T-helper 1 cell treated with Interleukin-12 subunit alpha and Interleukin-12 subunit beta and Interleukin-4 antibody, amounts not matched to agents 30 μg/mL and 1 μg/mL, for 36 hours (primary cell): ENCODE data around the gene TUBGCP6.
"Not testable (repeated sequence)": the region's sequence is repeated elsewhere in the genome, so short reads cannot be mapped to it uniquely, and the experiment has no call there.

ENCODE experiments used
- H3K27ac Mint-ChIP-seq: one replicate; pipeline ENCODE4 v1.8.0; 2021; ENCODE audit warnings: mild to moderate bottlenecking, mixed read lengths
- H3K27me3 Mint-ChIP-seq: one replicate; pipeline ENCODE4 v1.8.0; 2021; ENCODE audit warnings: low read depth, mixed read lengths
- H3K36me3 Mint-ChIP-seq: one replicate; pipeline ENCODE4 v1.8.0; 2021; ENCODE audit warnings: low read depth, mixed read lengths
- H3K4me1 Mint-ChIP-seq: one replicate; pipeline ENCODE4 v1.8.0; 2021; ENCODE audit warnings: low read depth, mixed read lengths
- H3K4me3 Mint-ChIP-seq: one replicate; pipeline ENCODE4 v1.8.0; 2021; ENCODE audit warnings: mild to moderate bottlenecking, moderate library complexity, mixed read lengths
- H3K9me3 Mint-ChIP-seq: one replicate; pipeline ENCODE4 v1.8.0; 2021; ENCODE audit warnings: mixed read lengths

TUBGCP6 gene

GRCh38 chr22:50170453-50171318 is 74.1 kb downstream of the TUBGCP6 start, which contains the start of gene PANX2:
TSS of gene PANX2 (plus strand) at chr22:50170731. CDS start at chr22:50170731, 0 bp downstream.
- Mint-ChIP-seq H3K9me3 (no peaks in the 10 kb centered on the region), H3K27me3 (peaks cover 46% of the 10 kb centered on the region), H3K36me3 (peaks cover 2% of the 10 kb centered on the region), H3K4me3 (peak within 1 kb of the TSS; percentile 71), H3K4me1 (no peaks in the 10 kb centered on the region), H3K27ac (no peak within 1 kb of the TSS)

GRCh38 chr22:50169774-50170341 is 75.0 kb downstream of the TUBGCP6 start:
- Mint-ChIP-seq H3K27me3 (peaks cover 50% of the 10 kb centered on the region), H3K27ac (no peak overlapping the region), H3K4me3 (peak overlapping the region; percentile 57), H3K4me1 (no peaks in the 10 kb centered on the region), H3K36me3 (peaks cover 2% of the 10 kb centered on the region), H3K9me3 (no peaks in the 10 kb centered on the region)

GRCh38 chr22:50169181-50169759 is 75.6 kb downstream of the TUBGCP6 start:
- H3K36me3 Mint-ChIP-seq = peaks cover 2% of the 10 kb centered on the region
- H3K27me3 Mint-ChIP-seq = peaks cover 50% of the 10 kb centered on the region
- peak overlapping the region; percentile 57 for H3K4me3 Mint-ChIP-seq
- H3K27ac Mint-ChIP-seq = no peak overlapping the region
- H3K4me1 Mint-ChIP-seq = no peaks in the 10 kb centered on the region
- no peaks in the 10 kb centered on the region for H3K9me3 Mint-ChIP-seq

- H3K36me3 Mint-ChIP-seq, H3K4me1 Mint-ChIP-seq, H3K27ac Mint-ChIP-seq, H3K9me3 Mint-ChIP-seq: not testable (repeated sequence)
- Mint-ChIP-seq H3K4me3 (peak overlapping the region; percentile 57), H3K27me3 (peaks cover 48% of the 10 kb centered on the region)
Observed at GRCh38 chr22:50168490-50169180, 76.2 kb downstream of the TUBGCP6 start.

GRCh38 chr22:50167689-50168489 is 76.9 kb downstream of the TUBGCP6 start:
- H3K27me3 Mint-ChIP-seq = peaks cover 41% of the 10 kb centered on the region
- H3K4me3 Mint-ChIP-seq = peak overlapping the region; percentile 38
- H3K36me3 Mint-ChIP-seq = peaks cover 2% of the 10 kb centered on the region
- no peak overlapping the region for H3K27ac Mint-ChIP-seq
- H3K9me3 Mint-ChIP-seq = no peaks in the 10 kb centered on the region
- H3K4me1 Mint-ChIP-seq = no peaks in the 10 kb centered on the region
